Endodermal cell (in vitro differentiated cells): ENCODE results near the gene ZFP69B. TPM values are rescaled to one million over a fixed set of nuclear protein-coding genes. Genes with fewer than 3 reads are reported as not detected.
"Not testable (repeated sequence)": the region's sequence is repeated elsewhere in the genome, so short reads cannot be mapped to it uniquely, and the experiment has no call there.

Source experiments
- DNase-seq: peaks from one replicate; pipeline ENCODE4 v3.0.0-alpha.2; 2017
- H3K27ac ChIP-seq: 2 replicates; pipeline ENCODE4 v1.5.1; 2013; ENCODE audit warnings: mild to moderate bottlenecking, low read depth, low read length, moderate library complexity
- H3K27me3 ChIP-seq: 2 replicates; pipeline ENCODE4 v1.6.1; 2013; ENCODE audit warnings: mild to moderate bottlenecking, low read length, moderate library complexity; ENCODE audit not compliant: insufficient read depth, control insufficient read depth, poor library complexity, severe bottlenecking
- H3K36me3 ChIP-seq: 2 replicates; pipeline ENCODE4 v1.7.0; 2013; ENCODE audit warnings: mild to moderate bottlenecking, low read length, moderate library complexity; ENCODE audit not compliant: control insufficient read depth, insufficient read depth
- H3K4me1 ChIP-seq: one replicate; pipeline ENCODE4 v1.7.0; 2013; ENCODE audit warnings: low read length; ENCODE audit not compliant: control insufficient read depth, insufficient read depth
- H3K4me3 ChIP-seq: 2 replicates; pipeline ENCODE4 v1.5.1; 2013; ENCODE audit warnings: mild to moderate bottlenecking, low read length, moderate library complexity
- H3K9ac ChIP-seq: 2 replicates; pipeline ENCODE4 v1.6.1; 2013; ENCODE audit warnings: mild to moderate bottlenecking, low read length, moderate library complexity; ENCODE audit not compliant: poor library complexity, severe bottlenecking; ENCODE audit errors: extremely low read depth
- H3K9me3 ChIP-seq: 2 replicates; pipeline ENCODE4 v1.6.1; 2013; ENCODE audit warnings: mild to moderate bottlenecking, low read length, moderate library complexity; ENCODE audit not compliant: control insufficient read depth
- H3K27ac Mint-ChIP-seq: 2 replicates; pipeline ENCODE4 v1.8.0; 2020; ENCODE audit warnings: mixed read lengths
- H3K27me3 Mint-ChIP-seq: 2 replicates; pipeline ENCODE4 v1.8.0; 2021; ENCODE audit warnings: mild to moderate bottlenecking, mixed read lengths; ENCODE audit not compliant: insufficient read depth
- H3K36me3 Mint-ChIP-seq: 2 replicates; pipeline ENCODE4 v1.8.0; 2020; ENCODE audit warnings: low read depth, mixed read lengths
- H3K4me1 Mint-ChIP-seq: 2 replicates; pipeline ENCODE4 v1.8.0; 2020; ENCODE audit warnings: mixed read lengths
- H3K4me3 Mint-ChIP-seq: 2 replicates; pipeline ENCODE4 v1.8.0; 2020; ENCODE audit warnings: mild to moderate bottlenecking, moderate library complexity, mixed read lengths
- H3K9me3 Mint-ChIP-seq: 2 replicates; pipeline ENCODE4 v1.8.0; 2020; ENCODE audit warnings: mild to moderate bottlenecking, mixed read lengths
- WGBS, 2 experiments: methylation state at CpG; one replicate each; pipeline versions ENCODE4 v1.1.5 to v1.1.7; 2013; ENCODE audit warnings: missing lambda C conversion rate in 2 of 2, mixed read lengths in 1 of 2; ENCODE audit not compliant: insufficient coverage in 1 of 2, insufficient read length in 1 of 2; 5-methylcytosine and 5-hydroxymethylcytosine counted together
- total RNA-seq, 2 donors: library from RNA; stranded (reverse); fragmentation: NEBNext Ultra II Directional in 1 of 2; extraction: Animal tissue kit (Norgen Biotek cat#: 25700) in 1 of 2; gene quantifications; 2 replicates in 1 of 2; 3 replicates in 1 of 2; pipeline ENCODE4 v1.2.1, GENCODE V29; 2021
- TF ChIP-seq, protein P1 (sequence below): fragments of 200-600 bp; sonication (generic); conservative IDR thresholded peaks from 2 replicates; pipeline ENCODE4 v1.5.0; 2021; ENCODE audit warnings: antibody characterized with exemption, mild to moderate bottlenecking

The ZFP69B gene
- total RNA-seq, 2 donors from 2014 or later, result 7.7 to 10.3 TPM

DNA sequence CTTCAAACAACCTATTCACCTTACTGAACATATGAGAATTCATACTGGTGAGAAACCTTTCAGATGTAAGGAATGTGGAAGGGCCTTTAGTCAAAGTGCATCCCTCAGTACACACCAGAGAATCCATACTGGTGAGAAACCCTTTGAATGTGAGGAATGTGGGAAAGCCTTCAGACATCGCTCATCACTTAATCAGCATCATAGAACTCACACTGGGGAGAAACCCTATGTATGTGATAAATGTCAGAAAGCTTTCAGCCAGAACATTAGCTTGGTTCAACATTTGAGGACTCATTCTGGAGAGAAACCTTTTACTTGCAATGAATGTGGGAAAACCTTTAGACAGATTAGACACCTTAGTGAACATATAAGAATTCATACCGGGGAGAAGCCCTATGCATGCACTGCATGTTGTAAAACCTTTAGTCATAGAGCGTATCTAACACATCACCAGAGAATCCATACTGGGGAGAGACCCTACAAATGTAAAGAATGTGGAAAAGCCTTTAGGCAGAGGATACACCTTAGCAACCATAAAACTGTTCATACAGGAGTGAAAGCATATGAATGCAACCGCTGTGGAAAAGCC, 45.1 kb downstream of the ZFP69B start:
- TF ChIP-seq, protein P1, sequence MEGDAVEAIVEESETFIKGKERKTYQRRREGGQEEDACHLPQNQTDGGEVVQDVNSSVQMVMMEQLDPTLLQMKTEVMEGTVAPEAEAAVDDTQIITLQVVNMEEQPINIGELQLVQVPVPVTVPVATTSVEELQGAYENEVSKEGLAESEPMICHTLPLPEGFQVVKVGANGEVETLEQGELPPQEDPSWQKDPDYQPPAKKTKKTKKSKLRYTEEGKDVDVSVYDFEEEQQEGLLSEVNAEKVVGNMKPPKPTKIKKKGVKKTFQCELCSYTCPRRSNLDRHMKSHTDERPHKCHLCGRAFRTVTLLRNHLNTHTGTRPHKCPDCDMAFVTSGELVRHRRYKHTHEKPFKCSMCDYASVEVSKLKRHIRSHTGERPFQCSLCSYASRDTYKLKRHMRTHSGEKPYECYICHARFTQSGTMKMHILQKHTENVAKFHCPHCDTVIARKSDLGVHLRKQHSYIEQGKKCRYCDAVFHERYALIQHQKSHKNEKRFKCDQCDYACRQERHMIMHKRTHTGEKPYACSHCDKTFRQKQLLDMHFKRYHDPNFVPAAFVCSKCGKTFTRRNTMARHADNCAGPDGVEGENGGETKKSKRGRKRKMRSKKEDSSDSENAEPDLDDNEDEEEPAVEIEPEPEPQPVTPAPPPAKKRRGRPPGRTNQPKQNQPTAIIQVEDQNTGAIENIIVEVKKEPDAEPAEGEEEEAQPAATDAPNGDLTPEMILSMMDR, result no peak
- no peaks in the 10 kb centered on the region for H3K27me3 Mint-ChIP-seq
- Histone ChIP-seq H3K36me3 (peaks cover 60% of the 10 kb centered on the region), H3K9me3 (peaks cover 84% of the 10 kb centered on the region), H3K4me1 (no peaks in the 10 kb centered on the region), H3K27me3 (no peaks in the 10 kb centered on the region), H3K4me3 (peak overlapping the region; percentile 61), H3K9ac (no peak overlapping the region), H3K27ac (no peak overlapping the region)
- peaks cover 79% of the 10 kb centered on the region for H3K36me3 Mint-ChIP-seq
- DNase-seq, result no peak
- no peak overlapping the region for H3K27ac Mint-ChIP-seq
- peaks cover 69% of the 10 kb centered on the region for H3K9me3 Mint-ChIP-seq
- H3K4me3 Mint-ChIP-seq, result no peak overlapping the region
- WGBS, 2 experiments, result 94 to 95% methylated on average over 2 to 4 of the region's 4 CpGs
- H3K4me1 Mint-ChIP-seq, result no peaks in the 10 kb centered on the region

DNA sequence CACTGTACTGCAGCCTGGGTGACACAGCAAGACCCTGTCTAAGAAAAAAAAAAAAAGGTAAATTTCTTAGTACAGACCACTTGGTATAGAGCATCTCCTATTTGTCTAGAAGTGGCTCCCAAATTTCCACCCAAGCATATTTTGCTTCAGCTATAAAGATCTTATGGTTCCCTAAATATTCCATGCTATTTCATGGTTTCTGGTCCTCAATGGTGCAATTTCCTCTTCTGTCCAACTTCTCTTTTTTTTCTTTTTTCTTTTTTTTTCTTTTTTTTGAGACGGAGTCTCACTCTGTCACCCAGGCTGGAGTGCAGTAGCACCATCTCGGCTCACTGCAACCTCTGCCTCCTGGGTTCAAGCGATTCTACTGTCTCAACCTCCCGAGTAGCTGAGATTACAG, 52.4 kb downstream of the ZFP69B start:
- H3K27me3 ChIP-seq, H3K27me3 Mint-ChIP-seq, H3K36me3 ChIP-seq, H3K27ac Mint-ChIP-seq, H3K27ac ChIP-seq, DNase-seq, H3K4me1 Mint-ChIP-seq, H3K4me3 Mint-ChIP-seq, H3K4me3 ChIP-seq, H3K9ac ChIP-seq, H3K4me1 ChIP-seq: not testable (repeated sequence)
- WGBS, 2 experiments, result 94 to 97% methylated on average over 4 of the region's 4 CpGs
- Mint-ChIP-seq H3K36me3 (peaks cover 48% of the 10 kb centered on the region), H3K9me3 (peaks cover 80% of the 10 kb centered on the region)
- H3K9me3 ChIP-seq, result peaks cover 55% of the 10 kb centered on the region

DNA sequence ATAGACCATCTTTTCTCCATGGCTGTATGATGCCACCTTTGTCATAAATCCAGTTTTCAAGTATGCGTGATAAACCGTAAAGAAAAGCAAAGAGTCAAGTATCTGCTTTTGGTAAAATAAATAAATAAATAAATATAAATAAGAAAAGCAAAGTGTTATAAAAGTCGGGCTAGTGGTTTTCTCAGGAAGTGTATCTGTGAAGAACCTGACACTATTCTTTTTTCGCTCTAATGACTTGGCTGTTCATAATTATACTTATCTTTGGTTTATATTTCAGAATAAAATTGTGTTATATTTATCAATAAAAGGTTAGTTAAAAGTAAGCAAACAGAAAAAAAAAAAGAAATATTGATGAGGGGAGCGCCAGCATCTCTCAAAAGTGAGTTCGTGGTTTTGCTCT, 57.7 kb downstream of the ZFP69B start:
- Histone ChIP-seq H3K9me3 (peaks cover 21% of the 10 kb centered on the region), H3K4me3 (peak overlapping the region; percentile 91), H3K9ac (no peak overlapping the region), H3K27me3 (no peaks in the 10 kb centered on the region), H3K4me1 (no peaks in the 10 kb centered on the region), H3K36me3 (peaks cover 11% of the 10 kb centered on the region), H3K27ac (no peak overlapping the region)
- peaks cover 43% of the 10 kb centered on the region for H3K9me3 Mint-ChIP-seq
- peak overlapping the region; percentile 74 for H3K4me3 Mint-ChIP-seq
- peaks cover 40% of the 10 kb centered on the region for H3K36me3 Mint-ChIP-seq
- DNase-seq, result no peak
- 53 to 61% methylated on average over 2 to 4 of the region's 6 CpGs for WGBS, 2 experiments
- H3K27me3 Mint-ChIP-seq, result peaks cover 2% of the 10 kb centered on the region
- H3K4me1 Mint-ChIP-seq, result peaks cover 7% of the 10 kb centered on the region
- TF ChIP-seq, protein P1, result no peak
- H3K27ac Mint-ChIP-seq, result peak overlapping the region; percentile 48
